SW480 (cell line): ENCODE data around the gene EPB41L2.
"Not testable (repeated sequence)": the region's sequence is repeated elsewhere in the genome, so short reads cannot be mapped to it uniquely, and the experiment has no call there.

Experiments used
- DNase-seq: peaks from one replicate; pipeline ENCODE4 v3.0.0-alpha.2; 2016; ENCODE audit warnings: low spot score

Gene EPB41L2

GRCh38 chr6:130944486-130944885, 118.6 kb downstream of the EPB41L2 start:
- no peak for DNase-seq

GRCh38 chr6:130943738-130944137, 119.3 kb downstream of the EPB41L2 start:
- no peak for DNase-seq

- DNase-seq, result not testable (repeated sequence)
Measured at GRCh38 chr6:130942752-130943151, 120.3 kb downstream of the EPB41L2 start.

- peak; percentile 13 for DNase-seq
Measured at GRCh38 chr6:130937942-130938604, 125.0 kb downstream of the EPB41L2 start.

- no peak for DNase-seq
Measured at GRCh38 chr6:130936933-130937332, 126.1 kb downstream of the EPB41L2 start.

- DNase-seq, result no peak
Measured at GRCh38 chr6:130935978-130936377, 127.1 kb downstream of the EPB41L2 start.

GRCh38 chr6:130934848-130935585, 128.0 kb downstream of the EPB41L2 start:
- DNase-seq, result no peak

GRCh38 chr6:130933712-130934200, 129.3 kb downstream of the EPB41L2 start:
- no peak for DNase-seq

GRCh38 chr6:130932921-130933320, 130.1 kb downstream of the EPB41L2 start:
- DNase-seq, result no peak

- no peak for DNase-seq
Measured at GRCh38 chr6:130932438-130932837, 130.6 kb downstream of the EPB41L2 start.

- no peak for DNase-seq
Measured at GRCh38 chr6:130931683-130932082, 131.4 kb downstream of the EPB41L2 start.

- DNase-seq, result no peak
Measured at GRCh38 chr6:130929036-130929678, 133.9 kb downstream of the EPB41L2 start.

GRCh38 chr6:130928158-130928912, 134.7 kb downstream of the EPB41L2 start:
- no peak for DNase-seq

GRCh38 chr6:130927305-130927704, 135.7 kb downstream of the EPB41L2 start:
- DNase-seq, result peak; percentile 88

GRCh38 chr6:130923350-130923749, 139.7 kb downstream of the EPB41L2 start:
- no peak for DNase-seq

GRCh38 chr6:130922922-130923321, 140.1 kb downstream of the EPB41L2 start:
- DNase-seq, result no peak

GRCh38 chr6:130920969-130921368, 142.1 kb downstream of the EPB41L2 start:
- DNase-seq, result no peak

GRCh38 chr6:130918171-130918570, 144.9 kb downstream of the EPB41L2 start:
- no peak for DNase-seq

- DNase-seq, result not testable (repeated sequence)
Measured at GRCh38 chr6:130915606-130916005, 147.4 kb downstream of the EPB41L2 start.

GRCh38 chr6:130913120-130913519, 149.9 kb downstream of the EPB41L2 start:
- DNase-seq, result peak; percentile 18

- no peak for DNase-seq
Measured at GRCh38 chr6:130912434-130912833, 150.6 kb downstream of the EPB41L2 start.

- DNase-seq, result no peak
Measured at GRCh38 chr6:130908958-130909357, 154.1 kb downstream of the EPB41L2 start.
